ENCODE measurements around the gene DIRAS2.
"Not testable (repeated sequence)": the region's sequence is repeated elsewhere in the genome, so short reads cannot be mapped to it uniquely, and the experiment has no call there.

Gene DIRAS2, protein sequence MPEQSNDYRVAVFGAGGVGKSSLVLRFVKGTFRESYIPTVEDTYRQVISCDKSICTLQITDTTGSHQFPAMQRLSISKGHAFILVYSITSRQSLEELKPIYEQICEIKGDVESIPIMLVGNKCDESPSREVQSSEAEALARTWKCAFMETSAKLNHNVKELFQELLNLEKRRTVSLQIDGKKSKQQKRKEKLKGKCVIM

DNA sequence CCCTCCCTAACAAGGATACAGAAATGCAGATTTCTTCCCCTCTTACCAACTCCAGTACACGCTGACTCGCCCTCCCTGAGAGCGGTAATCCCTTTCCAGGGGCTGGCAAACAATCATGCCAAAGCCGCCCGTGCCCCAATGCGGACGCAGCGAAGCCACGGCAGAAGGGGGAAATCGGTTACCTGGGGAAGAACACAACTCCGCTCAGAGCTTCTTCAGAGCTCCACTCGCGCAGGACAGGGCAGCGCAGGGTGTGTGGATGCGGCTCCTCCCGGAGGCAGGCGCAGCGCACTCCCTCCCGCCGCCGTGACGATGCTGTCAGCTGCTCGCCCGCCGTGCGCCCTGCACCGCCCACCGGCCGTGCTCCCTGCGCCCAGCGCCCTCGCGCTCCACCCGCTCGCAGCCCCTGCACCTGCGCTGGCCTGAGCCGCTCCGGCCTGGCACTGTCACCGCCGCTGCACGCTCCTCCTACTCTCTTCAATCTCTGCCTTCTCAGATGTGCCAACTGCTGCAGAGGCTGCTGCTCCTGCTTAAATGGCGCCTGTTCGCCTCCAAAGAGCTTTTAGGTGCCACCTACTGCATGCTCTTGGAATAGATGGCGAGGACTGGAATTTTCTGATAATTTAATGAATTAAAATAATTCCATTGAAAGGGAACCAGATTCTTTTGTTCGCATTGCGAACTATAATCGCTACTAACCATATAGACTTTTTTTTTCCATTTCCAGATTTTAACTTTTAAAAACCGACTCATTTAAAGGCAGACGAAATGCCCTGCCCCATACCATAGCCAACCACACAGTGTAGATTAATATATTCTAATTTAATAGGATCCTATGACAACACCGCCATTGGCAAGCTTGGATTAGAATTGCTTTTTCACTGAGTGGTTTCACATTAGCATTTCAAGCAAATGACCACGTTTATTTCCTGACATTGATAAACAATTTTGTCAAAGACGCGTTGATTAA is at the start of gene DIRAS2:
Gene DIRAS2 (minus strand): TSS at position 255 of the 970 bp plus-strand sequence. CDS start 28,997 bp downstream, outside the sequence.
- peak; percentile 49 for DNase-seq (ENCODE audit: low spot score)

DNA sequence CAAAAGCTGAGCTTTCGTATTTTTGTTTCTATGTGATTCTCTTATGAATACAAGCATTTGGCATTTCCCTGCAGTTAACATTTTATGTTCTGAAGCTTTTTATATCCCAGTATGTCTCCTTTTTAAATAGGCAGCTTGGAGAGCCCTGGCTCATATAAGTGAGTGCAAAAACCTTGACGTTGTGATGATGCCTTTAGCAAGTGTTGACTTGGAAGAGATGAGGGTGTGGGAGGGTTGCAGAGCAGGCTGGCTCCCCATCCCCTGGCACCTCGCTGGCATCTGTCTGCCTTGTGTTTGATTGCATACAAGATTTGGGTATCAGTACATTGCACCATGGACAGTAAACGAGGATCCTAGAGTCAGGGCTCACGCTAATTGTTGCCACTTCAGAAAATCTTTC is 42.1 kb upstream of the DIRAS2 start:
- no peak for DNase-seq (ENCODE audit: low spot score)

DNA sequence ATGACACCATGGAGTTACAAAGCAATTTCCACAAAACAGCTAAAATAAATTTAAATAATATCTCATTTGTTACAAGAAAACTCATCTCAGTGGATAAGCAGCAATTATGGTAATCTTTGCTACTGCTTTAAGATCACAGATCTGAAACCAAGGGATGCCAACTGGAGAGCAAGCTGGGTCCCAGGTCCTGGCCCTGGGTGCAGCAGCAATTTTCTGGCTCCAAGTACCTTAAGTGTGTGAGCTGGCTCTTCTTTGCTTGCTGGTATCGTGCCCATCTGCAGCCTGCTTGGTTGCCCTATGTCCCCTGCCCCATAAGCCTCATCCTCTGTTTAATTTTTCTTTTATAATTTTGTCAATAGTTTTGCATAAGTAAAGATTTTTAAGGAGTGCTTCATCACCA is 41.5 kb upstream of the DIRAS2 start:
- DNase-seq (ENCODE audit: low spot score): no peak

DNA sequence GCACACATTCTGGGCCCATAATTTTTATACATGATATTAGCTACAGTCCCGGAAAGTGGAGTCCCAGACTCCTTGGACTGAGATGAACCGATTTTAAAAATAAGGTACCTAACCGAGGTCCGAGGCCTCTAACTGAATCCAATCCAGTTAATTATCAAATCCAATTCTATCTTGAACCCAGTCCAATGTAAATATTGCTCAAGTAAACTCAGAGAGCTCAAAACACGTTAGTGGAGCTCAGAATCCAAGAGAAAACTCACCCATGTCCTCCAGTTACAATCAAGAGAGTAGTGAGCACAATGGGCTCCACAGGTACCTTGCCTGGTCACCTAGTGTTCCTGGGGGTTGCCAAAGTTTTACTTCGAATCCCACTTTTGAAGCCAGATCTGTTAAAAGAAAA is 37.9 kb upstream of the DIRAS2 start:
- no peak for DNase-seq (ENCODE audit: low spot score)

DNA sequence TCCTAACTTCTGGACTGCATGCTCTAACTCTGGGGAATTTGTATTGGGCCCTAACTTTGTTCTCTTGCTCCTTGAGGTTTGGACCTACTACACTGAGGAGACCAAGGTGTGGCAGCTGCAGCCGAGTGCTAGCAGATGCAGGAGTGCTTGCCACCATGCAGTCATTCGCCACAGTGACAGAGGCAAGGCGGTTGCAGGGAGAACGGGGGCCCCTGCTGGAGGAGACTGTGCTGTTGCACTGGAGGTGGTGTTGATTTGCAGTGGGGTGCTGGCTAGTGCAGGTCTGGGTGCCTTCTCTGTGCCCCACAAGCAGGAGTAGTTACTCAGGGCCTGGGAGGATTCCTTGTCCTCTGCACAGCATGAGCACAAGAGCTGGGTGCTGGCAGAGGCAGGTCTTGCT is 22.4 kb upstream of the DIRAS2 start:
- no peak for DNase-seq (ENCODE audit: low spot score)

DNA sequence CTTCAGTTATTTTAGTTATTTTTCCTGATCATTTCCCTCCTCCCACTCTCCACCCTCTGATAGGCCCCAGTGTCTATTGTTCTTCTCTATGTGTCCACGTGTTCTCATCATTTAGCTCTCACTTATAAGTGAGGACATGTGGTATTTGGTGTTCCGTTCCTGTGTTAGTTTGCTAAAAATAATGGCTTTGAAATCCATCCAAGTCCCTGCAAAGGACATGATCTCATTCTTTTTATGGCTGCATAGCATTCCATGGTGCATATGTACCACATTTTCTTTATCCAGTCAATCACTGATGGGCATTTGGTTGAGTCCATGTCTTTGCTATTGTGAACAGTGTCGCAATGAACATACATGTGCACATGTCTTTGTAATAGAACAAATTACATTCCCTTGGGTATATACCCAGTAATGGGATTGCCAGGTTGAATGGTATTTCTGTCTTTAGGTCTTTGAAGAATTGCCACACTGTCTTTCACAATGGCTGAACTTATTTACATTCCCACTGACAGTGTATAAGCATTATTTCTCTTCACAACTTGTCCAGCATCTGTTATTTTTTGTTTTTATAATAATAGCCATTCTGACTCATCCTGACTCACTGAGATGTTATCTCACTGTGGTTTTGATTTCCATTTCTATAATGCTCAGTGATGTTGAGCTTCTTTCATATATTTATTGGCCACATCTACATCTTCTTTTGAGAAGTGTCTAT is 17.2 kb upstream of the DIRAS2 start:
- DNase-seq (ENCODE audit: low spot score): no peak

DNA sequence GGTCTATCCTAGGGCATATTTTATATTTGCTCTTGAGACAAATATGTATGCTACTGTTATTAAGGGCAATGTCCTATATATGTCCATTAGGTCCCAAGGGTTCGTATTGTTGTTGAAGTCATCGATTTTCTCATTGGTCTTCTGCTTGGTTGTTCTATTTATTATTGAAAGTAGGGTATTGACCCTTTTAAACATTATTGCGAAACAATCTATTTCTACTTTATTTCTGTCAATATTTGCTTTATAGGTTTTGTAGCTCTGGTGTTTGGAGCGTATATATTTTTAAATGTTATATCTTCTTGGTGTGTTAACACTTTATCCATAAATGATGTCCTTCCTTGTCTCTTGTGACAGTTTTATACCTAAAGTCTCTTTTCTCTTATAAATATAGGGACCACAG is 16.2 kb upstream of the DIRAS2 start:
- DNase-seq (ENCODE audit: low spot score): no peak

DNA sequence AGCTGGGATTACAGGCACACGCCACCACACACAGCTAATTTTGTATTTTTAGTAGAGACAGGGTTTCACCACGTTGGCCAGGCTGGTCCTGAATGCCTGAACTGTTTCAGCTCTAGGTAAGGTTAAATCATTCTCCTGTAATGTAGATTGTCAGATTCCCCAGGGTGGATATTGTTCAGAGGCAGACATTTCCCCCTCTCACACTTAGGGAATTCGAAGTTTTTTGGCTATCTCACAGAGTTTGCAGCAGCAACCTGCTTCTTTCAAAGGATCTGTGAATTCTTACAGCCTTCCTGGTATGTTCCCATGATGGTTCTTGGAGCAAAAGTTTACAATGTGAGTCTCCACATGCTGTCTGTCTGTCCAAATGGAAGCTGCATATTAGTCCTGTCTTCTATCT is 15.6 kb upstream of the DIRAS2 start:
- no peak for DNase-seq (ENCODE audit: low spot score)

DNA sequence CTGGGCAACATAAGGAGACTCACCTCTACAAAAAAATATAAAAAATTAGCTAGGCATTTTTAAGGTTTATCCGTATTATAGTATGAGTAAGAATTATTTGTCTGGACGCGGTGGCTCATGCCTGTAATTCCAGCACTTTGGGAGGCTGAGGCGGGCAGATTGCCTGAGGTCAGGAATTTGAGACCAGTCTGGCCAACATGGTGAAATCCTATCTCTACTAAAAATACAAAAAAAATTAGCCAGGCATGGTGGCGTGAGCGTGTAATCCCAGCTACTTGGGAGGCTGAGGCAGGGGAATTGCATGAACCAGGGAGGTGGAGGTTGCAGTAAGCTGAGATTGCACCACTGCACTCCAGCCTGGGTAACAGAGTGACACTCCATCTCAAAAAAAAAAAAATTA is 14.3 kb upstream of the DIRAS2 start:
- DNase-seq (ENCODE audit: low spot score): not testable (repeated sequence)

DNA sequence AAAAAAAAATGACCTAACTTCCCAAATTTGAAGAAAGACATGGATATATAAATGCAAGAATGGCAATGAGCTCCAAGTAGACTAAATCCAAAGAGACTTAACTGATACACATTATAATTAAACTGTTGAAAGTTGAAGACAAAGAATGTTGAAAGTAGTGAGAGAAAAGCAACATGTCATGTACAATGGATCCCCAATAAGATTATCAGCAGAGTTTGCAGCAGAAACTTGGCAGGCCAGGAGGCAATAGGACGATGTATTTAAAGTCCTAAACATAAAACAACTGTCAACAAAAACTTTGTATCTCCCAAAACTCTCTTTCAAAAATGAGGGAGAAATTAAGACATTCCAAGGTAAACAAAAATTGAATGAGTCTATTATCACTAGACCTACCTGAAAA is 8.6 kb upstream of the DIRAS2 start:
- no peak for DNase-seq (ENCODE audit: low spot score)

DNA sequence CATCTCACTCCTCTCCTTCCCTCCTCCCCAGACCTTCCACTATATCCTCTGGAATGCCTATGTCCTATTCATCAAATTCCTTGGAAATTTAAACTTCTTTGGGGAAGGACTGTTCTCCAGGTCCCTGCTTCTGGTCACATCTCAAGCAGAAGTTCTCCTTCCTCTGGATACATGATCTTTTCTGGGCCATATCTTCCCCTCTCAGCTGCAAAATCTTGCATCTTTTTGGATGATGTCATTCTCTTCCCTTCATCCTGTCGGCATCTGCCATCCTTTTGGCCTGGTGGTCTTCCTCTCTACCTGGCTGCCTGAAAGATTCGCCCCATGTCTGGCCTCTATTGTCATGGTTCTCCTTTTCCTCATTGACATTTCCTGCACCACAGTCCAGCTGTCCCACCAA is 5.2 kb upstream of the DIRAS2 start:
- DNase-seq (ENCODE audit: low spot score): no peak

DNA sequence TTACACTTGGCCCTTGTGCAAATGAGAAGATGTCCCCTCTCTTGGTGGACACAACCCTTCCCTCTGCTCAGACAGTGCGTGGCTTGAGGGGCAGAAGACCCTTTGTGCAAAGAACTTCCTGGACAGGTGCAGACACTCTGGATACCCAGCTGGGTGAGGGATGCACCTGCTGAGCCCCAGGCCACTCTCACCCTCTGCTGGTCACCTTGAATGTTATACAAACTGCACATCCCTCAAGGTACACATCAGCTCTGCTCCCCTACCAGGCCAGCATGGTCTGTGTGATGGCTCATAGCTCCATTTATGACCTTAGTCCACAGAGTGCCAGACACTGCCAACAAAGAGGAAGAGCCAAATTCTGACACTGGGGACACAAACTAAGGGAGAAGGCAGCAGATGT is 3.1 kb upstream of the DIRAS2 start:
- no peak for DNase-seq (ENCODE audit: low spot score)

DNA sequence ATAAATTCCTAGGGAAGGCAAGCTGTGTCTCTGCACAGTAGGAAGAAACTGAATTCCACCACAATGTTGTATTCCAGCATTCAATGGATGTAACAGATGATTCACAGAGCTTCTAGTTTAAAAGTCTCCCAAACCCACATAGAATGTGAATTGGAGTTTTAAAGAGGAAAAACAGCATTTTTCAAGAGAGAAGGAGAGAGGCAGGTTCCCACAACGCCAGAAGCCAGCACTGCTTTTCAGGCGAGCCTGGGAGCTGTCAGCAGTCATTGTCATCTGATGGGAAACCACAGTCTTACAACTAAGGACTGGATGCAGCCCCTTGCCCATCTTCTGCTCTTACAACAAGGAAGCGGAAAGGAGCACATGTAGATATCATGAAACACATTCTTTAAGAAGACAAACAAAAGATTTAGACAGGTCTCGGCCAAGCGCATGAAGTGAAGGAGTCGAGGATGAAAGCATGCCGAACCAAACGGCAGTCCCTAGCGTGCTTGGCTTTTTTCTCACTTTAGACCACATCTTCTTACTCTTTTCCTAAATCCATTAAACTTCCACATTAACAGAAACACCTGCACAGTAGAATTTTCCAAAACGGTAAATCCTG is 638 bp downstream of the DIRAS2 start:
- DNase-seq (ENCODE audit: low spot score): no peak

DNA sequence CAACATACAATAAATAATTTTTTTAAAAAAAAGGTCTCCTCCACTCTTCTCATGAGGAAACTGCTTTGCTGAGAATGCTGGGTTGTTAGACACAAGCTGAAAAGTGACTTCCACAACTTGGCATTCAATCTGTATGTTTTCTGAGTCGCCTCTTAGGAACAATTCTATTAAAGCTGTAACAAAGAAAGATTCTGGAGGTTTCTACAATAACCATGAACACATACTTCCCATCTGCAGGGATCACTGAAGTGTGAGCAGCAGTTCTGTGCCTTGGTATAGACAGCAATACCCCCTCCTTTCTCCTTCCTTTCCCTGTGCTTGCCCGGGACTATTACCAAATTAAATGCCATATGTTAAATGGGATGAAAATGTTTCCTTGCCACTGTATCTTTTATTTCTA is 1.5 kb downstream of the DIRAS2 start:
- no peak for DNase-seq (ENCODE audit: low spot score)

DNA sequence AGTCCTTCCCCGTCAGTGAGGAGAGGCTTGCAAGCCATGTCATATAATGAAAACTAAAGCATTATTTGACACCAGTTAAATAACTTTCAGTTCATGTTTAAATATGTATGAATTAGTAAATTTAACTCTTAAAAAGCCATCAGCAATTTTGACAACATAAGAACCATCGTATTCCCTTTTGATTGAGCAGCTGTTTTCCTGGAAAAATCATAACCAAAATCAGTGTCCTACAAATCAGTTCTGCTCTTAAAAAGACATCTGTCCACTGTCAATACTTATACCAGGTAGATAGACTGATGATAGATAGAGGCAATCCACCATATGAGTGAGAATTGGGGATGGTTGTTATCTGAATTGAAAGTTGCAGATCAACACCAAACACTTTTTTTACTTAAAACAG is 2.3 kb downstream of the DIRAS2 start:
- no peak for DNase-seq (ENCODE audit: low spot score)

DNA sequence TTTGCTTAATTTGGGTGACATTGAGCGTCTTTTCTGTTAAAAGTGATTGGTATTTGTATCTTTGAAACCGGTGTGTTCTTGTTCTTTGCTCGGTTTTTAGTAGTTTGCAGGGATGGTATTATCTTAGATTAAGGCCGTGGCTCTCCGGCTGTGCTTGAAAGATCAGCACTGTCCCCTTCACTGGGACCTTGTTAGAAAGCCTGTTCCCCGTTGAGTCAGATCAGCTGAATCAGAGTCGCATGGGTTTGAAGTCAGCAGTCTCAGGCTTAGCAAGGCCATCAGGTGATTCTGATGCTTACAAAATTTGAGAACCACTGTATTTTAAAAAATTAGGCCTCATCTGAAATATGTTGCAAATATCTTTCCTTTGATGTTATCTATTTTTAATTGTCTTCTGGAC is 5.0 kb downstream of the DIRAS2 start:
- no peak for DNase-seq (ENCODE audit: low spot score)

DNA sequence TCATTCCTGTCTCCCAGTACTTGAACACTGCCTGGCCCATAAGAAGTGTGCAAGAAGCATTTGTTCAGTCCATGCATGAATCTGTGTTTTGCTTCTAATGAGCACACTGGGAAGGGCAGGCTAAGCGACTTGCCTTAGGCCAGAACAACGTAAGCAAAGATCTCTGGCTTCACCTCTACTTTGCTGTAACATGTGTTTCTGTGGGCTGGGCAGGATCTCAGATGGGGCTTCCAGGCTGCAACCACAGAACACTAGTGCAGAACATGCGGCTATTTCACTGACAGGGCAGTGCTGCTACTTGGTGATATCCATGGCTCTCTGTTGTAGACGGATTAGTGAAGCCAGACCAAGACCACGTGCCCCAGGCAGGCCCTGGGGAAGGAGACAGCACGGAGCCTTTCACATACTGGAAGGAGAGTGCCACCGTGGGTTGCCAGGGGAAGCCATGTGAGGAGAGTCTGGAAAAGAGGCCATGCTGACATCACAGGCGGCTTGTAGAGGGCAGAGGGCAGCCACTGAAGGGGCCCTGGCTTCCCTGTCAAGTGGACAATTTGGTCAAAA is 9.9 kb downstream of the DIRAS2 start:
- DNase-seq (ENCODE audit: low spot score): no peak

DNA sequence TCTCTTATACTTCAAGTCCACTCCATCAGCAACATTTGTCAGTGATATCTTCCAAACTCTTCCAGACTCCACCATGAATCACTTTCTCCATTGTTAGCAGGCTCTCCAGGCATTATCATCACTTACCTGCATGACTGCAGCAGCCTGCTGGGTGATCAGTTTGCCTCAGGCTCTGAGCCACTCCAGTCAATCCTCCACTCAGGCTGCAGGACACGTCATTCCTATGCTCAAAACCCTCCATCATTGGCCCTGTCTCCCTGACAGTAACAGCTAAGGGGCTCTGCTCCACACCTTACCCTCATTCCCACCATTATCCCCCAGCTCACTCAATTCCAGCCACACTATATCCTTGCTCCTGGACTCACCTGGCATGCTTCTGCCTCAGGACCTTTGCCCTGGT is 10.7 kb downstream of the DIRAS2 start:
- no peak for DNase-seq (ENCODE audit: low spot score)

DNA sequence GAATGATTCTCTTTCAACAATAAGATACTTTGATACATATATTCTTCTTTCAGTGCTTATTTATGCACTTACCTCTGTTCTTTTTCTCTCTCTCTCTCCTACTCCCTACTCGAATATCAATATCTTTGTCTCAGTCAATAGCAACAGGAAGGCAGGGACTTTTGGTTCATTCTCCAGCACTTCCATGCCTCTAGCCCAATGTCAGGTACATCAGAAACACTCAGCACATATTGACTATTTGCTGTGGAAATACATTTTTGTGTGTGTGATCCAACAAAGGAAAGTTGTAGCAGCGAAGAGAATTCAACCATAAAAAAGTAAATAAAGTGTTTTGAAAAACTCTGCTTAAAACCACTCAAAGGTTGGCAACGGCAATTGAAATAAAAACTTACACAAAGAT is 12.6 kb downstream of the DIRAS2 start:
- no peak for DNase-seq (ENCODE audit: low spot score)

DNA sequence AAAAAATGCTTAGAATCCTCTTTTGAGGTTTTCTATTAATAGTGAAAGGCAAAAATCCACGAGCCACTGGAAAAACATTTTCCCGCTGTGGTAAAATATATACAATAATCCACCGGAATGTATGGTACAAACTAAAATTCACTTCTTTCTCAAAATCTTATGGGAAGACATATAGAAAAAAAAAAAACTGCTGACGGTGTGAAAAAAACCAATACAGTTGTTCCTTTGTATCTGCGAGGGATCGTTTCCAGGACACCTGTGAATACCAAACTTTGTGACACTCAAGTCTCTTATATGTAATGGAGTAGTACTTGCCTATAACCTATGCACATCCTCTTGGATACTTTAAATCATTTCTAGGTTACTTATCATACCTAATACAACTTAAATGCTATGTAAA is 13.3 kb downstream of the DIRAS2 start:
- no peak for DNase-seq (ENCODE audit: low spot score)

DNA sequence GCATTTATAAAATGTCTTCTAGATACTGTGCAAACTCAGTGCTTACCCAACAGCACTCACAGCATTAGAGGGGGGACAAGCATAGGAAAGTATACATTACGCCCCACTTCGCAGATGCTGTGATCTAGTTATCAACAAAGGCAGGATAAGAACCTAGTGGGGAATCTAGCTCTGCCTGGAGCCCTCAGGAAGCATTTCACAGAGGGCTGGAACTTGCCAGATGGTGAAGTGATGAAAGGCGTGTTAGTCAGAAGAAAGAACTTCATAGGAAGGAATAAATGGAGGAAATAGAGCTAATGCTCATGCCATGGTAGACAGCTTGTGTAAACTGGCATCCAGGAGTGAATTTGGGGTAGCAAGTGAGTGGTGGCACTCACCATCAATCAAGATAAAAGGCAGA is 25.8 kb downstream of the DIRAS2 start:
- DNase-seq (ENCODE audit: low spot score): no peak

DNA sequence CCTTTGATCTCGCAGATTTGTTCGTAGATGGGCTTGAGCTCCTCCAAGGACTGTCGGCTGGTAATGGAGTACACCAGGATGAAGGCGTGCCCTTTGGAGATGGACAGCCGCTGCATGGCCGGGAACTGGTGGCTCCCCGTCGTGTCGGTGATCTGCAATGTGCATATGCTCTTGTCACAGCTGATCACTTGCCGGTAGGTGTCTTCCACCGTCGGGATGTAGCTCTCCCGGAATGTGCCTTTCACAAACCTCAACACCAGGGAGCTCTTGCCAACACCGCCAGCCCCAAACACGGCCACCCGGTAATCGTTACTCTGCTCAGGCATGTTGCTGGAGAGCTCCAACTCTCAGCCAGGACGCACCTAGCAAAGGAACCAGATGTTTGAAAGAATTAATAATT is 29.1 kb downstream of the DIRAS2 start:
- DNase-seq (ENCODE audit: low spot score): no peak
